HG03354 (cell line): ENCODE measurements around the gene ERF.
A peak's percentile ranks its signal among the peaks of the same experiment; 100 is the strongest.

Source experiments
- ATAC-seq: cut with Tn5 transposase; IDR thresholded peaks from one replicate; pipeline ENCODE4 v1.9.1; 2021; ENCODE audit warnings: mild to moderate bottlenecking; ENCODE audit not compliant: unreplicated experiment, poor library complexity, severe bottlenecking

Gene ERF

GRCh38 chr19:42198676-42199439, 56.1 kb downstream of the ERF start:
- ATAC-seq, result peak; percentile 51
